Upper lobe of left lung (tissue), 4 donors: ENCODE data around the gene ITIH2.

Source experiments
- POLR2A ChIP-seq, 4 donors: fragments of 450-650 bp; IDR thresholded peaks; one replicate each; pipeline ENCODE4 v1.5.1; 2016 to 2017; ENCODE audit warnings: antibody characterized with exemption in 4 of 4, mild to moderate bottlenecking in 2 of 4
- POLR2AphosphoS5 ChIP-seq, 2 donors: sonication (generic); formaldehyde crosslinking; IDR thresholded peaks; one replicate each; pipeline ENCODE4 v1.5.1; 2017; ENCODE audit warnings: antibody characterized with exemption in 2 of 2

DNA sequence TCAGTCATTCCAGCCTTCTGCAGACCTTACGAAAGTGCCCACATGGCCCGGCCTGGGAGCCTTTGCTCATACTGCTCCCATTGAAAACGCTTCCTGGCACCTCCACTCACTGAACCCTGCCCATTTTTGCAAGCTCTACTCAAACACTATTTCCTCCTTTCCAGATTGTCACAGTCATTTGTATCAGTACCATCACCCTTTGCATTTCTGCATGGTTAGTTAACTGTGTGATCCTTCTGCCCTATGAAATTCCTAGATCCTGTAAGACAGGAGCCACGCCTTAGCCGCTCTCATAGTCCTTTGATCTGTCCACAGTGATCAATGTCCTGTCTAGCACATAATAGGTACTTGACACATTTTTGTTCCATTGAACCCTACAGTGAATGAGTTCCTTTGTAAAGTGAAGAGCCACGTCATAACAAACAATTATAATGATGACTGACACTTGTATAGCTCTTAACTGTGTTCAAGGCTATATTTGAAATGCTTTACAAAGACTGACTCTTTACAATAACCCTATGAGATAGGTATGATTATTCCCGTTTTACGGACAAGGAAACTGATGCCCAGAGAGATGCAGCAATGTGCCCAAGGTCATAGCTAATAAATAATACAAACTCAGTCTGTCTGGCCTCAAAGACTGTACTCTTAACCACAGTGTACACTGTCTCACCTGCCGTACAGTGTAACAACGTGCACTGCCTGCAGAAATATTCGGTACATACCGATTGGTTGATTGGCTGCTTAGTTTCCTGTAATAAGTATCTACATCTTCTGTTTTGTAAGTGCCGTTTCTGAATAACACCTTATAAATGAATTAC lies 16.6 kb upstream of the ITIH2 start:
- no peak for TF ChIP-seq POLR2AphosphoS5 (IDR thresholded peaks at IDR 0.05)
- no peak for TF ChIP-seq POLR2A (IDR thresholded peaks at IDR 0.05)
